OCI-LY1 (cell line): Measurements from ENCODE around the gene CHST11.
"Not testable (repeated sequence)": the region's sequence is repeated elsewhere in the genome, so short reads cannot be mapped to it uniquely, and the experiment has no call there.

ENCODE experiments used
- H2AFZ ChIP-seq: fragments of 200-600 bp; sonication (generic), shearing (Covaris generic); 2 replicates; pipeline ENCODE4 v1.6.0; 2014; ENCODE audit warnings: antibody characterized with exemption, mild to moderate bottlenecking, low read length
- H3F3A ChIP-seq: fragments of 200-600 bp; sonication (generic), shearing (Covaris generic); 2 replicates; pipeline ENCODE4 v1.6.0; 2014; ENCODE audit warnings: mild to moderate bottlenecking, antibody characterized with exemption, low read length, moderate library complexity; ENCODE audit not compliant: insufficient read depth
- H3K27ac ChIP-seq: fragments of 200-600 bp; sonication (generic); 2 replicates; pipeline ENCODE4 v1.5.1; 2014; ENCODE audit warnings: low read length, mixed run types, mild to moderate bottlenecking, low read depth; ENCODE audit not compliant: poor library complexity, severe bottlenecking
- H3K27me3 ChIP-seq: fragments of 200-600 bp; sonication (generic); 2 replicates; pipeline ENCODE4 v1.6.0; 2014; ENCODE audit warnings: antibody characterized with exemption, mild to moderate bottlenecking, low read length, moderate library complexity; ENCODE audit not compliant: insufficient read depth
- H3K36me3 ChIP-seq: fragments of 200-600 bp; sonication (generic); 2 replicates; pipeline ENCODE4 v1.6.1; 2014; ENCODE audit warnings: mild to moderate bottlenecking, antibody characterized with exemption, low read length, moderate library complexity, mixed read lengths; ENCODE audit not compliant: insufficient read depth
- H3K4me1 ChIP-seq: fragments of 200-600 bp; sonication (generic); 2 replicates; pipeline ENCODE4 v1.5.1; 2014; ENCODE audit warnings: mild to moderate bottlenecking, low read length, moderate library complexity; ENCODE audit not compliant: insufficient read depth, severe bottlenecking
- H3K4me2 ChIP-seq: fragments of 200-600 bp; sonication (generic), shearing (Covaris generic); 2 replicates; pipeline ENCODE4 v1.6.1; 2014; ENCODE audit warnings: low read length
- H3K4me3 ChIP-seq: fragments of 200-600 bp; sonication (generic); 2 replicates; pipeline ENCODE4 v1.5.1; 2014; ENCODE audit warnings: low read length, low read depth, mild to moderate bottlenecking, mixed read lengths; ENCODE audit not compliant: poor library complexity, severe bottlenecking
- H3K79me2 ChIP-seq: fragments of 200-600 bp; shearing (Covaris generic); 2 replicates; pipeline ENCODE4 v1.6.1; 2016; ENCODE audit warnings: mixed run types, low read length, mixed read lengths; ENCODE audit not compliant: insufficient read depth
- H3K9ac ChIP-seq: fragments of 200-600 bp; sonication (generic), shearing (Covaris generic); 2 replicates; pipeline ENCODE4 v1.6.1; 2014; ENCODE audit warnings: mild to moderate bottlenecking, low read length, mixed read lengths
- H3K9me2 ChIP-seq: fragments of 200-600 bp; sonication (generic), shearing (Covaris generic); 2 replicates; pipeline ENCODE4 v1.6.1; 2014; ENCODE audit warnings: low read depth, mild to moderate bottlenecking, low read length, mixed read lengths
- H3K9me3 ChIP-seq: fragments of 200-600 bp; shearing (Covaris generic); 2 replicates; pipeline ENCODE4 v1.6.1; 2014; ENCODE audit warnings: low read length, mixed read lengths
- H4K20me1 ChIP-seq: fragments of 200-600 bp; sonication (generic), shearing (Covaris generic); 2 replicates; pipeline ENCODE4 v1.6.0; 2016; ENCODE audit warnings: mild to moderate bottlenecking, low read length; ENCODE audit not compliant: insufficient read depth
- EZH2 ChIP-seq: fragments of 200-600 bp; sonication (generic), shearing (Covaris generic); IDR thresholded peaks from 2 replicates; pipeline ENCODE4 v1.8.0; 2017; ENCODE audit warnings: borderline replicate concordance, mixed run types, mild to moderate bottlenecking, antibody characterized with exemption, low read length, moderate library complexity, mixed read lengths
- TF ChIP-seq, protein P1 (sequence below): fragments of 200-600 bp; sonication (generic), shearing (Covaris generic); IDR thresholded peaks from 2 replicates; pipeline ENCODE4 v1.5.1; 2017; ENCODE audit warnings: mild to moderate bottlenecking, antibody characterized with exemption, low read length, moderate library complexity, mixed read lengths

CHST11 gene

DNA sequence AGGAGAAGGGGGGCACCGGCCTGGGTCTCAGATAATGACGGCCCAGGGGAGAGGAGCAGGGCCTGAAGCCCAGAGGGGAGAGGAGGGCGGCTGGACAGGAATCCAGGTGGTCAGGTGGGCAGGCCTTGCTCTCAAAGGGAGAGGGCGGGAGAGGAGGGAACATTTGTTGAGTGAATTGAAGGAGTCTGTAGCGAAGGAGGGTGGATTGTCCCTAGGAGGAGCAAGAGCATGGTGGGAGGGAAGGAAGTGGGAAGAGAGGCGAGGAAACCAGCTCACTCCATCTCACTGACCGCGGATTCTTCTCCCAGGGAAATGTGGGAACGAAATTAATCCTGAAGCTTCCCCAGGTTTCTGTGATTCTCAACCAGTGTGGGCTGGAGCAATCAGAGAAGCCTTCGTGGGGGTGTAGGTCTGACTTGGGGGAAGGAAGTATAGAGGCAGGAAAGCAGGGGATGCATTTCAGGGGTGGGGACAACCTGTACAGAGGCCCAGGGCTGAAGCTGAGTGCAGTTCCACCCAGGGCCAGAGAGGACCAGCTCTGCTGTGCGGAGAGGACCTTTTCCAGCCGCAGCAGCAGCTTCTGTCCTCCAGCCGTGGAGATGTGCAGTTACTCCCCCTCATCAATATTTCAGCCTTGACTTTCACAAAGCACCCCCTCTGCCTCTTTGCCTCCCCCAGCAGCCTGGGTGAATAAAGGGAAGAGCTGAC lies 100.9 kb downstream of the CHST11 start:
- TF ChIP-seq, protein P1, sequence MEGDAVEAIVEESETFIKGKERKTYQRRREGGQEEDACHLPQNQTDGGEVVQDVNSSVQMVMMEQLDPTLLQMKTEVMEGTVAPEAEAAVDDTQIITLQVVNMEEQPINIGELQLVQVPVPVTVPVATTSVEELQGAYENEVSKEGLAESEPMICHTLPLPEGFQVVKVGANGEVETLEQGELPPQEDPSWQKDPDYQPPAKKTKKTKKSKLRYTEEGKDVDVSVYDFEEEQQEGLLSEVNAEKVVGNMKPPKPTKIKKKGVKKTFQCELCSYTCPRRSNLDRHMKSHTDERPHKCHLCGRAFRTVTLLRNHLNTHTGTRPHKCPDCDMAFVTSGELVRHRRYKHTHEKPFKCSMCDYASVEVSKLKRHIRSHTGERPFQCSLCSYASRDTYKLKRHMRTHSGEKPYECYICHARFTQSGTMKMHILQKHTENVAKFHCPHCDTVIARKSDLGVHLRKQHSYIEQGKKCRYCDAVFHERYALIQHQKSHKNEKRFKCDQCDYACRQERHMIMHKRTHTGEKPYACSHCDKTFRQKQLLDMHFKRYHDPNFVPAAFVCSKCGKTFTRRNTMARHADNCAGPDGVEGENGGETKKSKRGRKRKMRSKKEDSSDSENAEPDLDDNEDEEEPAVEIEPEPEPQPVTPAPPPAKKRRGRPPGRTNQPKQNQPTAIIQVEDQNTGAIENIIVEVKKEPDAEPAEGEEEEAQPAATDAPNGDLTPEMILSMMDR: no peak
- no peak for TF ChIP-seq EZH2
- H3K9ac ChIP-seq: no peak overlapping the region
- no peak overlapping the region for H3K4me3 ChIP-seq
- no peaks in the 10 kb centered on the region; the same call in 1 of the 2 replicates for H3K36me3 ChIP-seq
- H3K4me1 ChIP-seq: no peaks in the 10 kb centered on the region
- no peaks in the 10 kb centered on the region for H3K9me2 ChIP-seq
- no peak overlapping the region for H3K4me2 ChIP-seq
- no peaks in the 10 kb centered on the region for H3F3A ChIP-seq
- H3K79me2 ChIP-seq: no peaks in the 10 kb centered on the region
- no peak overlapping the region for H2AFZ ChIP-seq
- no peaks in the 10 kb centered on the region for H4K20me1 ChIP-seq
- H3K27me3 ChIP-seq: no peaks in the 10 kb centered on the region
- H3K27ac ChIP-seq: no peak overlapping the region
- H3K9me3 ChIP-seq: no peaks in the 10 kb centered on the region

DNA sequence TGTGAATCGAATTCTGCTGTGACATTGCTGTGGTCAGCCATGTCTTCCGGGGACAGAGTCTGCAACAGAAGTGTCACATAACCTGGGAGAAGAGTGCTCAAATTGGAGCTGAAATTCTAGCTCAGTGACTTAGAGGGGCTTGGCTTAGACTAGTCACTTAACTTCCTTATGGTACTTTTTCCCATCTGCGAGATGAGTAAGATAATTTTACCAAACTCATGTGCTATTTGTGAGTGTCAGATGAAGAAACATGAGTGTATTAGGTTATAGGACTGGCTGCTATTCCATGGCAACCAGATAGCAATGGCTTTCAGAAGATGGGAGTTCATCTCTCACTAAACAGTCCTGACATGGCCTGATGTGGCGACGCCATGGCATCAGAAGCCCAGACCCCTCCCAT lies 104.1 kb downstream of the CHST11 start:
- H3K4me3 ChIP-seq: no peak overlapping the region
- H3K9me3 ChIP-seq: no peaks in the 10 kb centered on the region
- H2AFZ ChIP-seq: no peak overlapping the region
- H3K4me1 ChIP-seq: peaks cover 3% of the 10 kb centered on the region
- no peaks in the 10 kb centered on the region for H3K79me2 ChIP-seq
- TF ChIP-seq, protein P1: no peak
- TF ChIP-seq EZH2: no peak
- H3K9ac ChIP-seq: no peak overlapping the region
- no peaks in the 10 kb centered on the region for H3K9me2 ChIP-seq
- H3K36me3 ChIP-seq: no peaks in the 10 kb centered on the region; the same call in 1 of the 2 replicates
- H4K20me1 ChIP-seq: no peaks in the 10 kb centered on the region
- no peaks in the 10 kb centered on the region for H3F3A ChIP-seq
- H3K27me3 ChIP-seq: no peaks in the 10 kb centered on the region
- no peak overlapping the region for H3K4me2 ChIP-seq
- H3K27ac ChIP-seq: no peak overlapping the region

DNA sequence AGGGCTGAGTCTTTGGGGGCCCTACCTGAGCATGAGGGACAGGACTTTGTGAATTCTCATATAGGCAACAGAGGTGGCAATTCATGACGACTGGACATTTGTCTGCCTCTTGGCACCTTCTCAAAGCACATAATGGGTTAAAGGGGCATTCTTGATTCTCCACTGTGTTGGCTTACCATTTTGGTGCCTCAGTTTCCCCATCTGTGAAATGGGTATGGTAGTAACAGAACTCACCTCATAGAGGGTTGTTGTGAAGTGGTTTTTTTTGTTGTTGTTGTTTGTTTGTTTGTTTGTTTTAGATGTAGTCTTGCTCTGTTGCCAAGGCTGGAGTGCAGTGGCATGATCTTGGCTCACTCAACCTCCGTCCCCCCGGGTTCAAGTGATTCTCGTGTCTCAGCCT lies 106.0 kb downstream of the CHST11 start:
- Histone ChIP-seq H3K27me3 (no peaks in the 10 kb centered on the region), H2AFZ (no peak overlapping the region), H3K9ac (no peak overlapping the region), H3K9me3 (no peaks in the 10 kb centered on the region), H3K36me3 (no peaks in the 10 kb centered on the region; the same call in 1 of the 2 replicates), H3K9me2 (no peaks in the 10 kb centered on the region), H3K4me3 (no peak overlapping the region), H3K79me2 (no peaks in the 10 kb centered on the region), H3K27ac (no peak overlapping the region), H3K4me1 (peaks cover 20% of the 10 kb centered on the region), H3F3A (no peaks in the 10 kb centered on the region), H3K4me2 (no peak overlapping the region), H4K20me1 (no peaks in the 10 kb centered on the region)
- TF ChIP-seq, protein P1: no peak
- no peak for TF ChIP-seq EZH2

DNA sequence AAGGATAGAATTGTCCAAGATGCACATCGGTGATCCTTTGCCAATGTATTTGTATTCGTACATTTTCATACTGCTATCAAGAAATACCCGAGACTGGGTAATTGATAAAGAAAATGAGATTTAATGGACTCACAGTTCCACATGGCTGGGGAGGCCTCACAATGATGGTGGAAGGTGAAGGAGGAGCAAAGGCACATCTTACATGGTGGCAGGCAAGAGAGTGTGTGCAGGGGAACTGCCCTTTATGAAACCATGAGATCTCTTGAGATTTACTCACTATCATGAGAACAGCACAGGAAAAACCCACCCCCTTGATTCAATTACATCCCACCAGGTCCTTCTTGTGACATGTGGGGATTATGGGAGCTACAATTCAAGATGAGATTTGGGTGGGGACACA lies 107.9 kb downstream of the CHST11 start:
- H3K9me3 ChIP-seq, H3K79me2 ChIP-seq, H3K9me2 ChIP-seq, H3K36me3 ChIP-seq, H3F3A ChIP-seq, H3K9ac ChIP-seq, H3K4me3 ChIP-seq, H3K27ac ChIP-seq, H3K4me2 ChIP-seq, H3K27me3 ChIP-seq, H2AFZ ChIP-seq, H4K20me1 ChIP-seq: not testable (repeated sequence)
- H3K4me1 ChIP-seq: peaks cover 39% of the 10 kb centered on the region
